ENCODE results near the gene LRFN4.

The LRFN4 gene

GRCh38 chr11:66868726-66869566, 12.1 kb downstream of the LRFN4 start:
- peaks cover 18% of the 10 kb centered on the region for H3K4me1 ChIP-seq (ENCODE audit: insufficient read depth, insufficient read length)
- peak; percentile 88 for DNase-seq (ENCODE audit: low read depth, low spot score)
- H3K9me3 ChIP-seq (ENCODE audit: insufficient read depth, low read length): no peaks in the 10 kb centered on the region
- TF ChIP-seq SUZ12 (IDR thresholded peaks at IDR 0.05; ENCODE audit: extremely low read depth, insufficient read depth, insufficient read length) (no peak), YY1 (IDR thresholded peaks at IDR 0.05; ENCODE audit: insufficient read depth, insufficient read length) (no peak), ZNF274 (IDR thresholded peaks at IDR 0.05; ENCODE audit: low read depth, low read length) (no peak)
- peaks cover 28% of the 10 kb centered on the region for H3K36me3 ChIP-seq (ENCODE audit: insufficient read depth, insufficient read length, low read length)
- H3K4me3 ChIP-seq (ENCODE audit: insufficient read length, low read depth): no peak overlapping the region
- peak overlapping the region; percentile 32 for H3K9ac ChIP-seq (ENCODE audit: insufficient read length, low read depth)
- no peaks in the 10 kb centered on the region for H3K27me3 ChIP-seq (ENCODE audit: insufficient read depth, insufficient read length)

- Histone ChIP-seq H3K4me1 (ENCODE audit: insufficient read depth, insufficient read length) (peaks cover 18% of the 10 kb centered on the region), H3K4me3 (ENCODE audit: insufficient read length, low read depth) (no peak overlapping the region), H3K36me3 (ENCODE audit: insufficient read depth, insufficient read length, low read length) (peaks cover 28% of the 10 kb centered on the region), H3K9me3 (ENCODE audit: insufficient read depth, low read length) (no peaks in the 10 kb centered on the region), H3K27me3 (ENCODE audit: insufficient read depth, insufficient read length) (no peaks in the 10 kb centered on the region), H3K9ac (ENCODE audit: insufficient read length, low read depth) (no peak overlapping the region)
- TF ChIP-seq YY1 (IDR thresholded peaks at IDR 0.05; ENCODE audit: insufficient read depth, insufficient read length) (no peak), SUZ12 (IDR thresholded peaks at IDR 0.05; ENCODE audit: extremely low read depth, insufficient read depth, insufficient read length) (no peak), ZNF274 (IDR thresholded peaks at IDR 0.05; ENCODE audit: low read depth, low read length) (no peak)
- DNase-seq (ENCODE audit: low read depth, low spot score): no peak
Measured at GRCh38 chr11:66869567-66869870, 12.7 kb downstream of the LRFN4 start.

- H3K4me3 ChIP-seq (ENCODE audit: insufficient read length, low read depth): no peak overlapping the region
- H3K9me3 ChIP-seq (ENCODE audit: insufficient read depth, low read length): no peaks in the 10 kb centered on the region
- TF ChIP-seq ZNF274 (IDR thresholded peaks at IDR 0.05; ENCODE audit: low read depth, low read length) (no peak), SUZ12 (IDR thresholded peaks at IDR 0.05; ENCODE audit: extremely low read depth, insufficient read depth, insufficient read length) (no peak), YY1 (IDR thresholded peaks at IDR 0.05; ENCODE audit: insufficient read depth, insufficient read length) (no peak)
- no peaks in the 10 kb centered on the region for H3K27me3 ChIP-seq (ENCODE audit: insufficient read depth, insufficient read length)
- peaks cover 18% of the 10 kb centered on the region for H3K4me1 ChIP-seq (ENCODE audit: insufficient read depth, insufficient read length)
- H3K36me3 ChIP-seq (ENCODE audit: insufficient read depth, insufficient read length, low read length): peaks cover 28% of the 10 kb centered on the region
- H3K9ac ChIP-seq (ENCODE audit: insufficient read length, low read depth): no peak overlapping the region
- no peak for DNase-seq (ENCODE audit: low read depth, low spot score)
Measured at GRCh38 chr11:66870131-66870530, 13.3 kb downstream of the LRFN4 start.

- no peak overlapping the region for H3K4me3 ChIP-seq (ENCODE audit: insufficient read length, low read depth)
- peaks cover 22% of the 10 kb centered on the region for H3K36me3 ChIP-seq (ENCODE audit: insufficient read depth, insufficient read length, low read length)
- TF ChIP-seq YY1 (IDR thresholded peaks at IDR 0.05; ENCODE audit: insufficient read depth, insufficient read length) (no peak), SUZ12 (IDR thresholded peaks at IDR 0.05; ENCODE audit: extremely low read depth, insufficient read depth, insufficient read length) (no peak), ZNF274 (IDR thresholded peaks at IDR 0.05; ENCODE audit: low read depth, low read length) (no peak)
Measured at GRCh38 chr11:66870616-66871520, 14.0 kb downstream of the LRFN4 start.

GRCh38 chr11:66871521-66871901, 14.6 kb downstream of the LRFN4 start:
- Histone ChIP-seq H3K9me3 (ENCODE audit: insufficient read depth, low read length) (no peaks in the 10 kb centered on the region), H3K9ac (ENCODE audit: insufficient read length, low read depth) (no peak overlapping the region), H3K27me3 (ENCODE audit: insufficient read depth, insufficient read length) (no peaks in the 10 kb centered on the region), H3K36me3 (ENCODE audit: insufficient read depth, insufficient read length, low read length) (peaks cover 22% of the 10 kb centered on the region), H3K4me1 (ENCODE audit: insufficient read depth, insufficient read length) (peaks cover 15% of the 10 kb centered on the region), H3K4me3 (ENCODE audit: insufficient read length, low read depth) (no peak overlapping the region)
- no peak for DNase-seq (ENCODE audit: low read depth, low spot score)
- TF ChIP-seq YY1 (IDR thresholded peaks at IDR 0.05; ENCODE audit: insufficient read depth, insufficient read length) (no peak), ZNF274 (IDR thresholded peaks at IDR 0.05; ENCODE audit: low read depth, low read length) (no peak), SUZ12 (IDR thresholded peaks at IDR 0.05; ENCODE audit: extremely low read depth, insufficient read depth, insufficient read length) (no peak)

More at GRCh38 chr11:66870616-66871520, 14.0 kb downstream of the LRFN4 start:
- no peak overlapping the region for H3K9ac ChIP-seq (ENCODE audit: insufficient read length, low read depth)
- H3K4me1 ChIP-seq (ENCODE audit: insufficient read depth, insufficient read length): peaks cover 14% of the 10 kb centered on the region
- no peaks in the 10 kb centered on the region for H3K9me3 ChIP-seq (ENCODE audit: insufficient read depth, low read length)
- DNase-seq (ENCODE audit: low read depth, low spot score): no peak
- no peaks in the 10 kb centered on the region for H3K27me3 ChIP-seq (ENCODE audit: insufficient read depth, insufficient read length)

GRCh38 chr11:66874232-66874631, 17.4 kb downstream of the LRFN4 start:
- no peaks in the 10 kb centered on the region for H3K9me3 ChIP-seq (ENCODE audit: insufficient read depth, low read length)
- no peak overlapping the region for H3K9ac ChIP-seq (ENCODE audit: insufficient read length, low read depth)
- no peak overlapping the region for H3K4me3 ChIP-seq (ENCODE audit: insufficient read length, low read depth)
- TF ChIP-seq ZNF274 (IDR thresholded peaks at IDR 0.05; ENCODE audit: low read depth, low read length) (no peak), SUZ12 (IDR thresholded peaks at IDR 0.05; ENCODE audit: extremely low read depth, insufficient read depth, insufficient read length) (no peak), YY1 (IDR thresholded peaks at IDR 0.05; ENCODE audit: insufficient read depth, insufficient read length) (no peak)
- peaks cover 22% of the 10 kb centered on the region for H3K36me3 ChIP-seq (ENCODE audit: insufficient read depth, insufficient read length, low read length)
- H3K27me3 ChIP-seq (ENCODE audit: insufficient read depth, insufficient read length): no peaks in the 10 kb centered on the region
- peaks cover 21% of the 10 kb centered on the region for H3K4me1 ChIP-seq (ENCODE audit: insufficient read depth, insufficient read length)
- DNase-seq (ENCODE audit: low read depth, low spot score): no peak

GRCh38 chr11:66875378-66875777, 18.5 kb downstream of the LRFN4 start:
- H3K9me3 ChIP-seq (ENCODE audit: insufficient read depth, low read length): no peaks in the 10 kb centered on the region
- peaks cover 31% of the 10 kb centered on the region for H3K4me1 ChIP-seq (ENCODE audit: insufficient read depth, insufficient read length)
- no peak overlapping the region for H3K4me3 ChIP-seq (ENCODE audit: insufficient read length, low read depth)
- H3K9ac ChIP-seq (ENCODE audit: insufficient read length, low read depth): no peak overlapping the region
- no peak for DNase-seq (ENCODE audit: low read depth, low spot score)
- TF ChIP-seq YY1 (IDR thresholded peaks at IDR 0.05; ENCODE audit: insufficient read depth, insufficient read length) (no peak), ZNF274 (IDR thresholded peaks at IDR 0.05; ENCODE audit: low read depth, low read length) (no peak), SUZ12 (IDR thresholded peaks at IDR 0.05; ENCODE audit: extremely low read depth, insufficient read depth, insufficient read length) (no peak)
- peaks cover 16% of the 10 kb centered on the region for H3K36me3 ChIP-seq (ENCODE audit: insufficient read depth, insufficient read length, low read length)
- H3K27me3 ChIP-seq (ENCODE audit: insufficient read depth, insufficient read length): no peaks in the 10 kb centered on the region
